Measurements from ENCODE around the gene HUWE1.

DNA sequence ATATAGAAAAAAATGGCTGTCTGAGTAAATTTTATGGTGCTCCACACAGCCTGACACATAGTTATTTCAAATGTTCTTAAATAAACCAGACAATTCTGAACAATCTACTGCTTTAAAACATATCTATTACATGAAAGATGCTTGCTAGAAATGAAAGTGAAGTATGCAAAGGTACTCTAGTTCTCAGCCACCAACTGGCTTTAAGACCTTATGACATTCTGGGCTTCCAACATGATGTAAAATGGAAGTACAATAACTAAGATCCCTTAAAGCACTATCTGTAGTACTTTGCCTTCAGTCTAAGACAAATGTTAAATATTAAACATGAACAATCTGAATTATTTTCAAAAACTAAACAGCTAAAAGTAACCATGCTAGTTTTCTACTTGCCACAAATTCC is 17.3 kb downstream of the HUWE1 start:
- TF ChIP-seq, protein P1, sequence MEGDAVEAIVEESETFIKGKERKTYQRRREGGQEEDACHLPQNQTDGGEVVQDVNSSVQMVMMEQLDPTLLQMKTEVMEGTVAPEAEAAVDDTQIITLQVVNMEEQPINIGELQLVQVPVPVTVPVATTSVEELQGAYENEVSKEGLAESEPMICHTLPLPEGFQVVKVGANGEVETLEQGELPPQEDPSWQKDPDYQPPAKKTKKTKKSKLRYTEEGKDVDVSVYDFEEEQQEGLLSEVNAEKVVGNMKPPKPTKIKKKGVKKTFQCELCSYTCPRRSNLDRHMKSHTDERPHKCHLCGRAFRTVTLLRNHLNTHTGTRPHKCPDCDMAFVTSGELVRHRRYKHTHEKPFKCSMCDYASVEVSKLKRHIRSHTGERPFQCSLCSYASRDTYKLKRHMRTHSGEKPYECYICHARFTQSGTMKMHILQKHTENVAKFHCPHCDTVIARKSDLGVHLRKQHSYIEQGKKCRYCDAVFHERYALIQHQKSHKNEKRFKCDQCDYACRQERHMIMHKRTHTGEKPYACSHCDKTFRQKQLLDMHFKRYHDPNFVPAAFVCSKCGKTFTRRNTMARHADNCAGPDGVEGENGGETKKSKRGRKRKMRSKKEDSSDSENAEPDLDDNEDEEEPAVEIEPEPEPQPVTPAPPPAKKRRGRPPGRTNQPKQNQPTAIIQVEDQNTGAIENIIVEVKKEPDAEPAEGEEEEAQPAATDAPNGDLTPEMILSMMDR (IDR thresholded peaks at IDR 0.05) = no peak
- TF ChIP-seq POLR2A (IDR thresholded peaks at IDR 0.05) = no peak

Data from adrenal gland (tissue), 5 donors.